K562 (cell line): ENCODE data around the gene HTRA3.
A peak's percentile ranks its signal among the peaks of the same experiment; 100 is the strongest.

ENCODE experiments used
- CTCF ChIP-seq, 3 experiments: IDR thresholded peaks in 2 of 3; conservative IDR thresholded peaks in 1 of 3; 2 replicates each; pipeline ENCODE4 v1.5.1; 2011 to 2012; ENCODE audit warnings: low read length in 3 of 3, mild to moderate bottlenecking in 3 of 3, control low read depth in 2 of 3, improper control_type of control experiment in 1 of 3, inconsistent platforms in 1 of 3, low read depth in 1 of 3, mixed read lengths in 1 of 3, moderate library complexity in 1 of 3; ENCODE audit not compliant: insufficient read depth in 2 of 3
- KAT7 ChIP-seq: sonication (generic); formaldehyde crosslinking; IDR thresholded peaks from 2 replicates; pipeline ENCODE4 v1.8.0; 2022; ENCODE audit warnings: missing genetic modification reagents, mild to moderate bottlenecking, borderline replicate concordance
- KAT8 ChIP-seq: fragments of 450-650 bp; IDR thresholded peaks from 2 replicates; pipeline ENCODE4 v1.6.1; 2016; ENCODE audit warnings: low read depth, mild to moderate bottlenecking
- MEF2A ChIP-seq: IDR thresholded peaks from 2 replicates; pipeline ENCODE4 v1.6.1; 2011; ENCODE audit warnings: low read depth, mild to moderate bottlenecking, low read length, moderate library complexity; ENCODE audit not compliant: control insufficient read depth
- PATZ1 ChIP-seq: fragments of 250-450 bp; sonication (Bioruptor Pico); IDR thresholded peaks from 2 replicates; pipeline ENCODE4 v1.5.0; 2020; ENCODE audit warnings: mild to moderate bottlenecking, borderline replicate concordance
- POLR2AphosphoS5 ChIP-seq: IDR thresholded peaks from 2 replicates; pipeline ENCODE4 v1.6.1; 2011; ENCODE audit warnings: mild to moderate bottlenecking, low read depth, low read length, moderate library complexity; ENCODE audit not compliant: control insufficient read depth, insufficient read depth
- SIN3A ChIP-seq, 2 experiments: fragments of 150-350 bp in 1 of 2; IDR thresholded peaks; 2 replicates each; pipeline ENCODE4 v1.6.1; 2011 to 2016; ENCODE audit warnings: borderline replicate concordance in 2 of 2, low read depth in 2 of 2, low read length in 2 of 2, mild to moderate bottlenecking in 2 of 2, moderate library complexity in 2 of 2; ENCODE audit not compliant: control insufficient read depth in 1 of 2
- SMARCA5 ChIP-seq: fragments of 450-650 bp; IDR thresholded peaks from 2 replicates; pipeline ENCODE4 v1.6.1; 2016
- ZNF12 ChIP-seq: sonication (generic); formaldehyde crosslinking; IDR thresholded peaks from 2 replicates; pipeline ENCODE4 v1.4.0; 2020; ENCODE audit warnings: mild to moderate bottlenecking, missing genetic modification reagents
- ZNF395 ChIP-seq: fragments of 200-800 bp; sonication (Bioruptor generic); IDR thresholded peaks from 2 replicates; pipeline ENCODE4 v1.6.1; 2017; ENCODE audit warnings: missing genetic modification characterization, missing compliant biosample characterization
- TF ChIP-seq, protein P1 (sequence below): fragments of 450-650 bp; formaldehyde crosslinking; IDR thresholded peaks from 2 replicates; pipeline ENCODE4 v1.4.0; 2020; ENCODE audit warnings: mild to moderate bottlenecking, moderate library complexity

DNA sequence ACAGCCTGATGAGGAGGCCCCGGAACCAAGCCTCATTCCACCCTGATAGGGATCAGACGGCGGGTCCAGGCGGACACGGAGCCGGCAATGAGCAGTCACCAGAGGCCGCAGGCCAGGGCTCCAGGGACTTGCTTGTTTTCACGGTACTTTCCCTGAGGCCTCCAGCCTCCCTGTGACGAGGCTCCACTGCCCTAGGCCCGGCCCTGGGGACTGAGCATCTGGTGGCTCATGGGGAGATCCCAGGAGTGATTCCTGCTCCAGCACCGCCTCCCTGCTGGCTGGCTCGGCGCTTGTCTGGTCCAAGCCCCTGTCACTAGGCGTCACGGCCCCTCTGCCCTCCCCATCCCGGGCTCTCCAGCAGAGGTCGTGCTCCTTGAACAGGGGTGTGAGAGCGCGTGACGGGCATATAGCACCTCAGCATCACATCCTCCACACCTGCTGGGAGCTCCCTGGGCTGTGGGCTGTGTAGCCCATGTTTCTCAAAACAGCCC, 14.1 kb downstream of the HTRA3 start:
- TF ChIP-seq PATZ1, result no peak
- no peak for TF ChIP-seq ZNF12 (CRISPR knock-in tag)
- no peak for TF ChIP-seq MEF2A
- no peak for TF ChIP-seq POLR2AphosphoS5
- TF ChIP-seq ZNF395 (CRISPR knock-in tag), result no peak
- TF ChIP-seq CTCF (IDR thresholded peaks at IDR 0.05 in 2 of 3, conservative IDR thresholded peaks at IDR 0.05 in 1 of 3; ENCODE audit: insufficient read depth in 2 of 3, low read depth in 1 of 3, low read length in 3 of 3), result peak; percentile 31 to 40 (median 36); a peak in 4 of 6 replicates
- no peak for TF ChIP-seq SMARCA5
- no peak for TF ChIP-seq KAT7
- TF ChIP-seq SIN3A (IDR thresholded peaks at IDR 0.05; ENCODE audit: borderline replicate concordance in 2 of 2, control insufficient read depth in 1 of 2, low read depth in 2 of 2, low read length in 2 of 2), result no peak
- TF ChIP-seq, protein P1, sequence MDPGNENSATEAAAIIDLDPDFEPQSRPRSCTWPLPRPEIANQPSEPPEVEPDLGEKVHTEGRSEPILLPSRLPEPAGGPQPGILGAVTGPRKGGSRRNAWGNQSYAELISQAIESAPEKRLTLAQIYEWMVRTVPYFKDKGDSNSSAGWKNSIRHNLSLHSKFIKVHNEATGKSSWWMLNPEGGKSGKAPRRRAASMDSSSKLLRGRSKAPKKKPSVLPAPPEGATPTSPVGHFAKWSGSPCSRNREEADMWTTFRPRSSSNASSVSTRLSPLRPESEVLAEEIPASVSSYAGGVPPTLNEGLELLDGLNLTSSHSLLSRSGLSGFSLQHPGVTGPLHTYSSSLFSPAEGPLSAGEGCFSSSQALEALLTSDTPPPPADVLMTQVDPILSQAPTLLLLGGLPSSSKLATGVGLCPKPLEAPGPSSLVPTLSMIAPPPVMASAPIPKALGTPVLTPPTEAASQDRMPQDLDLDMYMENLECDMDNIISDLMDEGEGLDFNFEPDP (CRISPR knock-in tag), result no peak
- no peak for TF ChIP-seq KAT8
